ENCODE results near the gene WWC1.

The WWC1 gene

DNA sequence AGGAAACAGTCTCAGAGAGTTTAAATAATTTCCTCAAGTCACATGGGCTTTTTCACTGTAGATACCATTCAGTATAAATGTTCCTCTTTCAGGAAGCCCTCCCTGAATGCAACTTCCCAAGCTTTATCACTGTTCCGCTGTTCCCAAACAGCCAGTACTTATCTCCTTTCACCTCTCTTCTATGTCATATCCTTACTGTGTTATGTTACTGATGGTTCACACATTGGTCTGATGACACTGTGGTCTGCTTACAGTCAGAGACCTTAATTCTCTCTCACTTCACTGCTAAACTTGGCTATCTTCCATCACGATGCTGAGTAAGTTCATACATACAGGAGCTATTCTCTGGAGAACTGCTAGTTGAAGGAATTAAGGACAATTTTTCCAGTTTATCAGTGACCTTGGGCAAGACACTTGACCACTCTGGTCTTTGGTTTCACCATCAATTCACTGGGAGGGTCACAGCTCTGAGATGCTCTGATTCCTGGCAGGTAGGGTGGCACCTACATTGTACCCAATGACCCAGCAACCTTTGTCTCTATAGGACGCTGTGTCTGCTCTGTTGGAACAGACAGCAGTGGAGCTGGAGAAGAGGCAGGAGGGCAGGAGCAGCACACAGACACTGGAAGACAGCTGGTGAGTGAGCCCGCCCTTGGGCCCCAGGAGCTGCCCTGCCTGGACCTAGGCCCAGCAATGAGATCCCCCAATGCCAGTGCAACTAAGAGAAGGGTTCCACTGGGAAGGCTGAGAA lies 152.7 kb downstream of the WWC1 start:
- no peak for DNase-seq (ENCODE audit: low read depth)

DNA sequence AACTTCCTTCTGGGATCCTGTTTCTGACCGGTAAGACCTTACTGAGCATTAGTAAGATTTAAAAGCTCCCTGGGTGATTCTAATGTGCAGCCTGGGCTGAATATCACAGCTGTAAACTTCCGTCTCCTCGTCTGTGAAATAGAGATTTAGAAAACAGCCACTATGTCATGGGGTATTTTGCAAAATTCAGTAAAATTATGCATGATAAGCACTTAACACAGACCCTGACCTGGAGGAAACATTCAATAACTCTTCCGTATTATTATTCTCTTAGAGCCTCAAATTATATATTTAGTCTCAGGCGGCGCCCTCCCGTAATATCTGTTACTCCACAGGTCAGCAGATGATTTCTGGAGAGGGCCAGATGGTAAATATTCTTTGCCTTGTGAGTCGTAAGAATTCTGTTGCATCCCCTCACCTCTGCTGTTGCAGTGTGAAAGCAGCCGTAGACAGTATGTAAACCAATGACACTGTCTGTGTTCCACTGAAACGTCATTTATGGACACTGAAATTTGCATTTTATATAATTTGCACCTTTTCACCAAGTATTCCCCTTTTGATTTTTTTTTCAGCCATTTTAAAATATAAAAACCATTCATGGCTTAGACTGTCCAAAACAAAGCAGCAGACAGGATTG lies 155.7 kb downstream of the WWC1 start:
- DNase-seq (ENCODE audit: low read depth), result no peak

DNA sequence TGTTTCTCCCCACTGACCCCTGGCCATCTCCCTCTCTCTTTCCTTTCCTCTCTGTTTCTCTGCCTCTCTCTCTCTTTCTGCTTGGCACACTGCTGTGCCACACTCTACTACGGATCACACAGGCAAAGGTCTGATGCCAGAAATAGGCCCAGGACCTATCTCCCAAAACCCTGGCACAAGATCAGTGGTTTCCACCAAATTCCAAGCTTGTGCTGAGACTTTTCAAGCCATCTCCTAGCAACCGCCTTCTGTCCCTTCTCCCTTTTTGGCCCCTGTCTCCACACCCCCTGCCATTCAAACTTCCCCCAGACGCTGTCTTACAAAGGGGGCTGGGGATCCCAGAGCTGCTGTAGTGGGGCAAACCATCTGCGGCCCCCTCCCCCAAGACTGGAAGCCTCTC lies 156.4 kb downstream of the WWC1 start:
- no peak for DNase-seq (ENCODE audit: low read depth)

DNA sequence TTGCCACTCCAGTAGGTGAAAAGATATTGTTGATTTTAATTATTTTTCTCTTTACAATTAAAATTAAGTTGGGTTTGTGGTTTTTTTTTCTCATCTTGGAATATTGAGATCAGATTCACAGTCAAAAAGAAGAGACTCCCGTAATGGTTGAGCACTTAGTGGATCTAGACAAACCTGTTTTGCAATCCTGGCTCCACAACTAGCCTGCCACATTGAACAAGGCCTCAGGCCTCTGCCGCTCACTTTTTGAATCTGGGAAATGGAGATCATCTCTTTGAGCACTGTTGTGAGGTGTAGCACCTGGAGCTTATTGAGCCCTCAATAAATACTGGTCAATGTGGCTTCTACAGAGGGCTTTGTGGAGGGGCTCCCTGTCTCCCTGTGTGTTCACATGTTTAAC lies 157.7 kb downstream of the WWC1 start:
- DNase-seq (ENCODE audit: low read depth), result no peak

DNA sequence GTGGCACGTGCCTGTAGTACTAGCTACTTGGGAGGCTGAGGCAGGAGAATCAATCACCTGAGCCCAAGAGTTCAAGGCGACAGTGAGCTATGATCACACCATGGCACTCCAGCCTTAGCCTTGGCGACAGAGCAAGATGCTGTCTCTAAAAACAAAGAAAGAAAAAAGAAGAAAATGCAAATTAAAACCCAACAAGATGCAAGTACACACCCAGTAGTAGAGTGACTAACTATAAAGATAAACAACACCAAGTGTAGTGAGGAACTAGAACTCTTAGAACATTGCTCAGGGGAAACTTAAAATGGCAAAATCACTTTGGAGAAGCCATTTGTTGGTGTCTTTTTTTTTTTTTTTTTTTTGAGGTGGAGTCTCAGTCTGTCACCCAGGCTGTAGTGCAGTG lies 160.1 kb downstream of the WWC1 start:
- no peak for DNase-seq (ENCODE audit: low read depth)

DNA sequence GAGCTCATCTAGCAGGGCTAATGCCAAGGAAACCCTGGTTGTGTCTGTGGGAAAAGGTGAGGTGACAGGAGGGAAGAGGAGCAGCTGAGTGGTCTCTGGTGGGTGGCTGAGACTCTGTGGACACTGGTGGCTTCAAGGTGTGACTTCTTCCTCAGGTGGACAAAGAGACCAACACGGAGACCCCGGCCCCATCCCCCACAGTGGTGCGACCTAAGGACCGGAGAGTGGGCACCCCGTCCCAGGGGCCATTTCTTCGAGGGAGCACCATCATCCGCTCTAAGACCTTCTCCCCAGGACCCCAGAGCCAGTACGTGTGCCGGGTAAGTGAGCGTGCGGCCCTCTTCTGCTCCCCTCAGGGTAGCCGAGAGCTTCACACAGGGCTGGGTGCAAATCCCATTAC lies 163.8 kb downstream of the WWC1 start:
- no peak for DNase-seq (ENCODE audit: low read depth)

DNA sequence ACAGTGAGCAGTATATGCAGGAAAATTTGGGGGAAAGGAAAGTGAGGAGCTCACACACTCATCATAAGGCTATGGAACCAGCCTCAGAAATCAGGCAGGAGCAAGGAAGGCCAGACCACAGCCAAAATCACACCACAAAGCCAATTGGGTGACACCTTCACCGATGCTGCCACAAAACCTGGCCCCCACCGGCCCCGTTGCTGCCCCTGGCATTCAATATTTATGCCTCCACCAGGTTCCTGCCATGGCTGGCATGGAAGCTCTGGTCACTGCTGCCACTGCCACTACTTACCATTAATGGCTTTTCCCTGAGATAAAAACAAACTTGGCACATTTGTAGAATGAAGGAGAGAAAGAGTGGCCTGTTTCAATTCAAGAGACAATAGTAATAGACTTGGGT lies 166.1 kb downstream of the WWC1 start:
- DNase-seq (ENCODE audit: low read depth), result no peak

DNA sequence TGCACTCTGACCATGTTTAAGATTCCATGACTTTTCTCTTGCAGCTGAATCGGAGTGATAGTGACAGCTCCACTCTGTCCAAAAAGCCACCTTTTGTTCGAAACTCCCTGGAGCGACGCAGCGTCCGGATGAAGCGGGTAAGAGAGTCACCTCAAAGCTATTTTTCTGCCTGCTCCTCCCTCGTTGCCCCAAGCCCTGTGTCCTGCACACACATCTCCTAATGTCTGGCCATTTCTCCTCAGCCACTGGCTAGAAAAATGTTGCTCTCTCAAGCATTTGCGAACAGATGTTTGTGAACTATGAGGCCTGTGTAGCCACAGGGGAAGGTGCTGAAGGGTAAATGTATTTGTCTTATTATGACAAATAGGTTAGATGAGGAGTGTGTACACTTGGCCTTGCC lies 169.2 kb downstream of the WWC1 start:
- no peak for DNase-seq (ENCODE audit: low read depth)

DNA sequence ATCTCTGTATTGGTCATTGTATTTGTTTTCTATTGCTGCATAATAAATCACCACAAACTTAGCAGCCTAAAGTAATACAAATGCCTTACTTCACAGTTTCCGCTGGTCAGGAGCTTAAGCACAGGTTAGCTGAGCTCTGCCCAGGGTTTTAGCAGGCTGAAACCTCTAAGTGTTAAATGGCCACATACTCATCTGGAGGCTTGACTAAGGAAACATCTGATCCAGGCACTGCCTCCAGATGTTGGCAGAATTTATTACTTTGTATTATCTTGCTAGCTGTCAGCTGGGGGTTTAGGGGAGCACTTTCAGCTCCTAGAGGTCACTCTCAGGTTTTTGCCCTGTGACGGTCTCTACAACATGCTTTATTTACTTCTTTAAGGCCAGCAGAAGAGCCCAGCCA lies 171.6 kb downstream of the WWC1 start:
- DNase-seq (ENCODE audit: low read depth), result no peak

DNA sequence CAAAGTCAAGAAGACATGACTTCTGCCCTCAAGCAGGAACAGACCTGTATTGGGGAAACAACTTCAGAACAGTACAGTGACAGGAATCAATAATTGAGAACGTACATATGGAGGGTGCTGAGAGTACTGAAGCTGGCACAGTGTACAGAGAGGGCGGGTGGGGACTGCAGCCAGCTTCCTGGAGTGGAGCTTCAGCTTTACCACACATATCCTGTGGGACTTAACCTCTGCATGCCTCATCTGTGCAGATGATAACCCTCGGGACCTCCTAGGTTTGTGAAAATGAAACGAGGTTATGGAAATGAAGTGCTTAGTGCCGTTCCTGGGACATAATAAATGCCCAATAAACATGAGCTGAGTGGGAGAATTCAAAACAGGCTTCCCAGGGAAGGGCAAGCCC lies 172.8 kb downstream of the WWC1 start:
- no peak for DNase-seq (ENCODE audit: low read depth)

DNA sequence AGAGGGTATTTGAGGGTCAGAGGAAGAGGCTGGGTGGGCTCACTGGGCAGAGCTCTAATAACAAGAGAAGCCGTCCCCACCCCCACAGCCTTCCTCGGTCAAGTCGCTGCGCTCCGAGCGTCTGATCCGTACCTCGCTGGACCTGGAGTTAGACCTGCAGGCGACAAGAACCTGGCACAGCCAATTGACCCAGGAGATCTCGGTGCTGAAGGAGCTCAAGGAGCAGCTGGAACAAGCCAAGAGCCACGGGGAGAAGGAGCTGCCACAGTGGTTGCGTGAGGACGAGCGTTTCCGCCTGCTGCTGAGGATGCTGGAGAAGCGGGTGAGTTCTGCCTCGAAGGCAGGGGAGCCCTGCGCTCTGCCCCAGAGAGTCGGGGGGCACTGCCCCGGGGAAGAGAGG lies 173.2 kb downstream of the WWC1 start:
- no peak for DNase-seq (ENCODE audit: low read depth)

DNA sequence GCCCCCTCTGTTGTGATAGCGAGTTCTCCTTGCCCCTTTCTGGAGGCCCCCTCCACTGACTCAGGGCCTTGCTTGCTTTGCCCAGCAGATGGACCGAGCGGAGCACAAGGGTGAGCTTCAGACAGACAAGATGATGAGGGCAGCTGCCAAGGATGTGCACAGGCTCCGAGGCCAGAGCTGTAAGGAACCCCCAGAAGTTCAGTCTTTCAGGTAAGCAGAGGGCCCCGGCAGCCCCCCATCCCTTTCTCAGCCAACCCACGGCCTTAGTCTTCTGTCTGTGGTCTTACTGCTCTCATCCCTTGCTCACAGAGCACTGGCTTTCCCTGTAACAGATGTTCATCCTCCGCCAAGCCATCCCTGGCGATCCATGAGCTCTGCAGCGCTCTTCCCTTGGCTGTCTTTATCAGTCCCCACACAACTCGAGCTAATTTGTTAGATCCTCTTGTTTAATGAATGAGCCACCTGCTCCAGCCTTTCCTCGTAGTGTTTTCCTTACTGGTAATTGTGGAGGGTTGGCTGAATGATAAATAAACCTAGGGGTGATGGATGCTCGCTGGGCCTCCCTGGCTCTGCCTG lies 176.4 kb downstream of the WWC1 start:
- DNase-seq (ENCODE audit: low read depth), result no peak

DNA sequence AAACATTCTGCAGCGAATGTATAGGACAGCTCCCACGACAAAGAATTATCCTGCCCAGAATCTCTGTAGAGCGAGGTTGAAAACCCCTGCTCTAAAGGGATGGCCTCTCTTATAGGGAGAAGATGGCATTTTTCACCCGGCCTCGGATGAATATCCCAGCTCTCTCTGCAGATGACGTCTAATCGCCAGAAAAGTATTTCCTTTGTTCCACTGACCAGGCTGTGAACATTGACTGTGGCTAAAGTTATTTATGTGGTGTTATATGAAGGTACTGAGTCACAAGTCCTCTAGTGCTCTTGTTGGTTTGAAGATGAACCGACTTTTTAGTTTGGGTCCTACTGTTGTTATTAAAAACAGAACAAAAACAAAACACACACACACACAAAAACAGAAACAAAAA lies 177.4 kb downstream of the WWC1 start:
- no peak for DNase-seq (ENCODE audit: low read depth)

DNA sequence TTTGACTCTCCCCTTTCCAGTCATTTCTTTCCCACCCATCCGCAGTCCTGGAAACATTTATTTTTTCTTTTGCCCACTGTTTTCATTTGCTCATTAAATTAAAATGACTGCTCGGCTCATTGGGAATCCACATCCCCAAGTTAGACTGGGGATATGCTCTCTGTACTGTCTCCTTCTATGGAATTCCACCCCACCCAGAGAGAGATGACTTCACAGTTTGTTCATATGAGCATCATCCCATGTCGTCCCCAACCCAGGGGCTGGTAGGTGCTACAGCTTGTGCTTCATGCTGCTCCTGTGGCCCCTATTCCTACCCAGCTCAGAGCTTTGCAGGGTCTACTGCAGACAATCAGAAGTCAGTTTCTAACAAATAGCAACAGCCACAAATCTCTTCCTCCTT lies 178.4 kb downstream of the WWC1 start:
- no peak for DNase-seq (ENCODE audit: low read depth)

DNA sequence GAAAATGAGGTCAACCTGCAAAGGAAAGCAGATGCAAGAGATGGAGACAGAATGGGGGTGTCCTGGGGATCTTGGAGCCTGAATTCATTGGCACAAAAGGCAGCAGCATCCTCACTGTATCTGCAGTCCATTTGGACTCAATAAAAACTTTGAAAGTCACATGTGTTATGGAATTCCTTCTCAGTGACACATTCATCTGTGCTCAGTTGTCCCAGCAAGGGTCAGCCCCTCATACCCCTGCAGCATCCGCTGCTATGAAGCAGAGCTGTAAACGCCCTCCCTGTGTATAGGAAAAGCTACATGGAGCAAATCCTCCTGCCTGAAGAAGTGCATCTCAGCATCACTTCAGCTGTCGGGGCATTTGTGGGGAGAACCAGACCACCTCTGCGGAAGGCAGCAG lies 180.3 kb downstream of the WWC1 start:
- DNase-seq (ENCODE audit: low read depth), result no peak

DNA sequence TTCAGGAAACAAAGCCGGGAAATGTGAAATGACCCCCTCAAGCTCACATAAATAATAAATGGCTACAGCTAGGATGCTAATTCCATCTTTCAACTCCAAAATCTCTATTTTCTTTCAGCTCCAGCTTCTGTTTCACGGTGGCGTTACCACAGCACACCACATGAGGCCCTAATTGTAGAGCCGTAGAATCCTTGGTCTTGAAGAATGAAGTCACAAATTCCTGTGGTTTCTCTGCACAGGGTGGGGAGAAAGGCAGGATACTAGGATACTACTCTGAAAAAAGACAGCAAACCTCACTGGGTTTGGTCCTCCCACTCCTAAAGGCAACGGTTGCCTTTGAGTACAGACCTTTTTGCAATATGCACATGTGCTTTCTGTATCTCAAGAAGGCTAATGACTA lies 180.9 kb downstream of the WWC1 start:
- no peak for DNase-seq (ENCODE audit: low read depth)

DNA sequence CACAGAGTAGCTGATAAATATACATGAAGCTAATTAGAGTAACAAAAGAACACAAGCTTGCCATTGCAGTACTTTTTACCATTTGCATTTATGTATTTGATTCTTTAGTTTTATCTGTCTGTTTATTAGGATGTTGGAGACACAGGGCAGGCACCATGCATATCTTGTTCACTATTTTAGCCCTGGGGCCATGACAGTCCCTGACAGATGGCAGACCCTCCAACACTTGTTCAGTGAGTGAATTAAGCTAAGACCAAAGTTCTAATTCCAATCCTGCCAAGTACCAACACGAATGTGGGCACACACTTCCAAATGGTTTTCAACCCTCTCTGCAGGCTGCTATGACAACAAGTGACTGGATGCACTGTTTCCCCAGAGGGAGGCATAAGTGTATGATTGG lies 182.9 kb downstream of the WWC1 start:
- no peak for DNase-seq (ENCODE audit: low read depth)

DNA sequence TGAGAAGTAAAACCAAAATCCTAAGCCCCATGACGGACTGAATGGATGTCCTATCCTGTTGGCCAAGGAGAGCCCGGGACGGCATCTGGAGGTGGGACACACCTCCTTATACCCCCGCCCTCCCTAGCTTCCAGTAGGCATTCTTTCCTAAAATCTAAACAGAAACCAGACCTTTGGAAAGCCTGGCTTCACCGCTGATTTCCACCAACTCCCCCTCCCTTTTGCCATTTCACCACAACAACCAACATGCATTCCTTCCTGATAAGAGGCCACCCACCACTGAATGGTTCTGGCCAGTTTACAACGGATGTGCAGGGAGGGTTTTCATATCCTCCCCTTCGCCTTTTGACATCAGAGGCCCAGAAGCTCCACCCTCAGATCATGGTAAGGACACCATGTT lies 185.6 kb downstream of the WWC1 start:
- no peak for DNase-seq (ENCODE audit: low read depth)

DNA sequence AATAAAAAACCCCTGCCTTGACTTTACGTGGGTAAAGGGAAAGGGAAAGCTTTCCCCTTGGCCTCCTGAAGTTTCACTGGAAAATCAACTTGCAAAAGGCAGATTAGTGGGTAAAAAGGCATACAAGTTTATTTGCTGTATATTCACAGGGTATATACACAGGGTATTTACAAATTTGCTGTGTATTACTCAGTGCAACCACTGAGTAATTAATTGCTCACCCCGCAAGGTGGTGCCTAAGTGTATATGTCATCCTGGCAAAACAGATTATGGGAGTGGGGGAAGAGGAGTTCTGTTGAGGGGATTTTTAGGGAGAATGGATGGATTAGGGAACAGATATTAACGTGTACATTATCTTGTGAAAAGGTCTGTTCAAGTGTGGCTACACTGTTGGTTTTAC lies 187.7 kb downstream of the WWC1 start:
- DNase-seq (ENCODE audit: low read depth), result no peak

DNA sequence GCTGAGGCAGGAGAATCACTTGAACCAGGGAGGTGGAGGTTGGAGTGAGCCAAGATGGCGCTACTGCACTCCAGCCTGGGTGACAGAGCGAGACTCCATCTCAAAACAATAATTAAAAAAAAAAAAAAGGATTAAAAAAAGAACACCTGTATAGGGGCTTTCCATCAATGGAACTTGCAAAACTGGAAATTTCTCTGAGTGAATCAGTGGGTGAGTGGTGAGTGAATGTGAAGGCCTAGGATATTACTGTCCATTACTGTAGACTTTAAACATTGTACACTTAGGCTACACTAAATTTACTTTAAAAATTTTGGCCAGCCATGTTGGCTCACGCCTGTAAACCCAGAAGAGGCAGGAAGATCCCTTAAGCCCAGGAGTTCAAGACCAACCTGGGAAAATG lies 189.2 kb downstream of the WWC1 start:
- DNase-seq (ENCODE audit: low read depth), result no peak

DNA sequence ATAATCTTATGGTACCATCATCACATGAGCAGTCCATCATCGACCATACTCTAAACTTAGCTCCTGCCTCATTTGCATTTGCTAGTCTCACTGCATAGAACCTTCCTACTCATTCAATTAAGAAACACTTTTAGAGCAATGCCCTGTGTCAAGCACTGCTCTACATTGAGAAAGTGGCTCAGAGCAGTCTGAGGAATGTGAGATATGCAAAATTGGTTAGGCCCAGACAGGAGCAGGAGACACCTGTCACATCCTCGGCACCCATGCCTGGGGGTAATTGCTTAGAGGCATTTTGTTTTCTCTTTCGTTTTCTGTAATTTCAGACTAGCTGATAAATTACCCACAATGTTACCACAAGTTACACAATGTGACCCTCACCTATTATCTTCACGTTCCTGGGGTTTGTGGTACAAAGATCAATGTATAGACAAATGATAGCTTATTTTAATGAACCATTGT lies 189.9 kb downstream of the WWC1 start:
- no peak for DNase-seq (ENCODE audit: low read depth)

DNA sequence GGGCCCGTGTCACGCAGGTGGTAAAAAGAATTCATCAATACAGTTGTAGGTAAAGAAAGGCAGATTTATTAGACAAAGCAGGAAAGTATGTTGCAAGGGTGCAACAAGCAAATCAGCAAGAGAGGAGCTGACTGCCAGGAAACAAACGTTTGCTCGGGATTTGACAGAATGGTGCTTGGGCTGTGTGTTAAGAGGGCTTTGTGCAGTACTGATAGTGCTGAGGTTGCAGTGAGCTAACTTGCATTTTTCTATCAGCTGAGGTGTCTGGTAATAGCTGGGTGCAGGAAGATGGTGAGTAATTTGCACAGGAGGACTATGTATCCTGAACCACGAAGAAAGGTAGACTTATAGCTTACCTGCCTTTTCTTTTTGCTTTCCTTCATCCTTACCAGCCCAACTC lies 190.9 kb downstream of the WWC1 start:
- DNase-seq (ENCODE audit: low read depth), result no peak

DNA sequence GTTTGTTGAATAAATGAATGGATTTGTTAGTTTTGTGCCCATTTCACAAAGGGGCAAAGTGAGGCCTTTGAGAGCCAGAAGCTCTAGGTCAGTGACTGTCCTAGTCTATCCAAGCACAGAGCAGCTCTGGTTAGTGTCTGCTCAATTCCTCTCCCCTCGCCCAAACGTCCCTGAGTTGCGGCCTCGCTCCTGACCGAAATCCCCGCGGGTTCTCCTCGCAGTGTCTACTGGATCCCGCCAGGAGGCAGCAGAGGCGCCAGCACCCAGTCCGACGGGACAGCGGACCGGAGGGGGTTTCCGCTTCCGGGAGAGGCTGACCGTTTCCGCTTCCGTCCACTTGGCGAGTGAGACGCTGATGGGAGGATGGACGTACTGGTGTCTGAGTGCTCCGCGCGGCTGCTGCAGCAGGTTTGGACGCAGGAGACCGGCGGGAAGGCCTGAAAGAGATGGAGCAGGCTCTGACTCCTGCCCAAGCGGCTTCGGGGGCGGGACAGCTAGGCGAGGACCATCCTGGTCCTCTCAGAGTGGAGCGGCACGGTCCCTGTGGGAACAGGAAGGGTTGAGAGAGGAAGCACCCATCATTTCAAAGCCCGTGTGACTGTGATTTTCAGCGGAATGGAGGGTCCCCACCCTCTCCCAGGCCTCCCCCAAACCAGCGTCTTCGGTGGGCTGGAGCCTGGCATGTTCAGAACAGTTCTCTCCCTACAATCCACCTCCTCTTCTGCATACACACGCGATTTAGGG lies 194.9 kb downstream of the WWC1 start, which contains the start of gene RARS1:
Gene RARS1, plus strand, starts transcription at position 336 of the 744 bp plus-strand sequence. Its CDS starts 28 bp downstream, at position 364.
- peak; percentile 78 for DNase-seq (ENCODE audit: low read depth)
